Stimulated activated CD4-positive, alpha-beta T cell treated with anti-CD3 and anti-CD28 coated beads, Interleukin-12 subunit alpha, Interleukin-12 subunit beta, amount 100 ng/mL, for 48 hours (primary cell): ENCODE results near the gene B3GNT9.

Source experiments
- DNase-seq, 3 donors: peaks; one replicate each; pipeline ENCODE4 v3.0.0-alpha.2; 2020; ENCODE audit warnings: low read depth in 2 of 3, low spot score in 1 of 3

B3GNT9 gene

GRCh38 chr16:67116388-67117311, 34.1 kb downstream of the B3GNT9 start:
- no peak for DNase-seq

DNA sequence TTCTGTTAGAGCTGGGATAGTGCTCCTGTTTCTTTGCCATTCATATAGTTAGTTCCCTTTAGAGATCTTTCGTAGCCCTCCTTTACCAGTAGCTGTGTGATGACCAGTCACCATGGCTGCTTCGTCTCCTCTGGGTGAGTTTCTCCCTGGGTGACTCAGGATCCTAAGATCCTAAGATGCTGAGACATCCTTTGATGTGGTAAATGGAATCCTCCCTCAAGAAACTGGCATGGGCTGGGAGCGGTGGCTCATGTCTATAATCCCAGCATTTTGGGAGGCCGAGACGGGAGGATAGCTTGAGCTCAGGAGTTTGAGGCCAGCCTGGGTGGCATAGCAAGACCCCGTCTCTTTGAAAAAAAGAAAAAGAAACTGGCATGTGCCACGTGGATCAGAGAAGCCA, 35.2 kb downstream of the B3GNT9 start:
- no peak for DNase-seq

DNA sequence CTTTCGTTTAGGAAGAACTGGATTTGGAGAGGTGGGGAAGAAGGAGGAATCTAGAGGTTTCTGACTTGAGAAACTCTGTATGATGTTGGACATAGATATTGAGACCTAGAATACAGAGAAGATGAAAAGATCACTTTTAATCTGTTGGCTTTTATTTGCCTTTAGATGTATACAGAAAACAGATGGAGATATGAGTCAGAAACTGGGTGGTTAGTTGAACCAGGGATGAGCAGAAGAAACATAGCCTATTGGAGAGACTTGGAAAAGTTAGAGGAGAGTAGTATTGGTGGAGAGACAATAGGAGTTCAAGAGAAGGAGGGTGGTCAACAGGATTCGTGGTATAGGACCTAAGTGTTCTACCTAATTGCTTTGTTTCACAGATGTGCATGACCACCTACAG, 36.0 kb downstream of the B3GNT9 start:
- DNase-seq: no peak

DNA sequence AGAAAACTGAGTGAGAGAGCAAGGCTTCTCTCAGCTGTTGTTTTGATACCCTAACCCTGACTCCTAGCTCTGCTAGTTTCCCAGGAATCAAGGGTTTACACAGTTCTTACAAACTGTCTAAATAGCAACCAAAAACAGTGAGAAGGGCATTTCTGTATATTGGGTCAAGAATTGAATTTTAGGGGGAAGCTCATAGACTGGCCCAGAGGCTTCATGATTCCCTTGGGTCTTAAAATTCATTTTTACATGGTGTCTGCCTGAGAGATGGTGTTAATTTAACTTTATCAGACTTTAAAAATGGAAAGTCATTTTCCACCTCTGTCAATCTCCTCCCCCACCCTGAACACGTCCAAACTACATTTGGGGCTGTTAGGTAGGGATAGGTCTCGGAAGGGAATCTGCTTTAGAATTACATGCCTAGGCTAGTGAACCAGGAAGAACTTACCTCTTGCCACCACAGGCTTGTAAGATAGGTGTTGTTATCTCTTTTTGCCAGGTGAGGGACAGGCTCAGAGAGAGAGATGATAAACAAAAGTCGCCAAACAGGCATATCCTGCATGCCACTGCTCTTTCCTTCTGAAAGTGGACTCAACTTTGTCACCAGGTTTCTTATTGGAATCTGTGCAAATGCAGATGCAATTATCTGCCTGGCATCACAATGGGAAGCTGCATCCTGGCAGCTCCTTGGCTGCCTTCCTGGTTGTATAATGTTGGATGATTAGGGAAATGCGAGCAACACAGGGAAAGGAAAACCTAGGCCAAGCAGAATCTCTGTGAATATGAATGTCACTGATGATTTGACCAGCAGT, 38.0 kb downstream of the B3GNT9 start:
- DNase-seq: no peak

DNA sequence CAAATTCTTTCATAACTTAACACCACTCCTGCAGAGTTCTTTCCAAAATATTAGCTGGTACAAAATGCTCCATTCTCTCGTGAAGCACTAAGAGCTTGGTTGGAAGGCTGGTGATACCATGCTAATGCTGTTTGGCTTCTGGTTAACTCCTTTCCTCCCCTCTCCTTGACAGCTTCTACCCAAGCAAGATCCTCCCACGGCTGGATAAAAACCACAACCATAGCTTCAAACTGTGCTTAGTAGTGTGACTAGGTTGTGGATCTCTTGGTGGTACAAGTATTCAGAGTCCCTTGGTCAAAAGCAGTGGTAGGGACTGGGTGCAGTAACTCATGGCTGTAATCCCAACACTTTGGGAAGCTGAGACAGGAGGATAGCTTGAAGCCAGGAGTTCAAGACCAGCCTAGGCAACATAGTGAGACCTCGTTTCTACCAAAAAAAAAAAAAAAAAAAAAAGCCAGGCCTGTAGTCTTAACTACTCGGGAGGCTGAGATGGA, 38.8 kb downstream of the B3GNT9 start:
- no peak for DNase-seq

DNA sequence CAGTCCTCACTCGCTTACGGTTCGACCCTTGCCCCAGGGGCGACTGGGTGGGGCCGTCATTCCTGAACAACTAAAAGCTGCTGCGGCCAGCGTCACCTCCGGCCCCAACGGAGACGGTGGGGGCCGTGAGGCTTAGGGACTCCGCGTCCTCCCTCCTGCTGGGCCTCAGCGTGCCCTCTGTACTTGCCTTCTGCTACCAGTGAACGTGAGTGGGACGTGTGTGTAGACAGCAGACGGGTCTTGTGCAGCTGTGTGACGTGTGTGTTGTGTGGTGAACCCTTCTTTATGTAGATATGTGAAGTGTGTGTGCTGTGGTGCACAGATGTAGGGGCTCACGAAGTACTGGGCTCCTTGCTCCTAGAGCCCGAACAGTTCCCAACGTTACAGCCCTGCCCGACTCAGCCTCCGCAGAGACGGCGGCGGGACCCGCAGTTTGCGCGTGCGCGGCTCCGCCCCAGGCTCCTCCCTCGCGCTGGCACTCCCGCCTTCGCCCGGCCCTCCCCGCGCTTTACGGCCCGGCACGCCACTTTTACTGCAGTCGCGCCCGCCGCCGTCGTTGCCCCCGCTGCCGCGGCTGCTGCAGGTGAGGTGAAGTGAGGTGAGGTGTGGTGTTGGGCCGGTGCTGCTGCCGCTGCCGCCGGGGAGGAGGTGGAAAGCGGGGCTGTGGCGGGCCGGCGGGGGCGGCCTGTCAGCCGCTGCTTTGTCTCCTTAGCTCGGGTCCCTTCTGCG, 41.2 kb downstream of the B3GNT9 start, which contains the start of gene PHAF1:
PHAF1 (plus strand) TSS at position 535 of the 729 bp plus-strand sequence. CDS start 235 bp downstream, outside the sequence.
- DNase-seq: peak; percentile 92 to 95 (median 94)

DNA sequence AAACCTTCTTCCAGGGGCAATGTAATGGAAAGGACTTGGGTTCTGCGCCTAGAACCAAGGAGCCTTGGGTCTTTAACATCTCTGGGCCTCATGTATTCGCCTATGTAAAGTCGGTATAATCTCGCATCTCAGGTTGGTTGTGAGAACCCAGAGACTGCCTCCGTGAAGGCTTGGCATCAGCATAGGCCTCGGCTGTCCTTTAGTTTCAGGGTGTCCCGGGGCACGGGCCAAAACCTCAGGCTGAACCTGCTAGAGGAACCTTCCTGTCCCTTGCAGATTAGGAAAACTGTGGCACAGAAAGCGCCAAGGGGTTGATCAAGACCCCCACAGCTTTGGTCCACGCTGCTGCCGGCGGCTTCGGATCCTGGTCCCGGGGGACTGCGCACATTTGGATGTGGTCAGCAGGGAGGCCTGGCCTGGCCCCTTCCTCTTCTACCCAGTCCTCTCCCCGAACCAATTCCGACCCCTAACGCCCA, 41.8 kb downstream of the B3GNT9 start:
- DNase-seq: no peak

- DNase-seq: no peak
Measured at GRCh38 chr16:67108489-67108888, 42.3 kb downstream of the B3GNT9 start.

- no peak for DNase-seq
Measured at GRCh38 chr16:67105881-67106280, 44.9 kb downstream of the B3GNT9 start.

DNA sequence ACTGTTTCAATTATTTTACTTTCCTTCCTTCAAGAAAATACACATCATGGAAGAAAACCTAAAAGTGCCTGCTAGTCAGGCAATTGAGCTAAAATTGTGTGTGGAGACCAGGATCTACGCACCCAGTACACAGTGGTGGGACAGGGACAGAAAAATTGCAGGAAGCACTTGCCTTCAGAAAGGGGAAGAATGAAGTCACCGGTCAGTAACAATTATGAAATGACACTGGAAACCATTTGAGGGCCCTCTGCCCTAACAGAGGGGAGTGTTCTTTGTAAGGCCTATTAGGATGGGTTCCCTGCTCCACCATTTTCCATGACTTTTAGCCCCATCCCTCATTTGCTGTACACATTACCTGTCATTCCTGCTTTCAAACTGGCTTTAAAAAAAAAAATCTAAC, 45.6 kb downstream of the B3GNT9 start:
- DNase-seq: no peak

DNA sequence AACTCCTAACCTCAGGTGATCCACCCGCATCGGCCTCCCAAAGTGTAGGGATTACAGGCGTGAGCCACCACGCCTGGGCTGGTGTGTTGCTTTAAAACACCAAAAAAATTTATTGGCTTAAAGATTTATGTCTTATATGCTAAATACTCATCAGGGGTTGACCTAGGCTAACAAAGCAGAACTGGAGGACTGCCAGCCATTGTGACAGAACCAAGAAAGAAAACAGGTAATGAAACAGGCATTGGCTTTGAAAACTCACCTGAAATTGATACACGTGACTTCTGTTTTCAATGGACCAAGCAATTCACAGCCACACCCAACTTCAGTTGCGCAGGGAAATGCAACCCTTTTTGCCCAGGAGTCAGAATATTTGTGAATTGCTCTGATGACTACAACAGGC, 46.0 kb downstream of the B3GNT9 start:
- no peak for DNase-seq

GRCh38 chr16:67104061-67104460, 46.7 kb downstream of the B3GNT9 start:
- no peak for DNase-seq

- peak in 2 of 3 donors; percentile 12 to 14 for DNase-seq
Measured at GRCh38 chr16:67101311-67102082, 49.3 kb downstream of the B3GNT9 start.

- no peak for DNase-seq
Measured at GRCh38 chr16:67100569-67101310, 50.1 kb downstream of the B3GNT9 start.

DNA sequence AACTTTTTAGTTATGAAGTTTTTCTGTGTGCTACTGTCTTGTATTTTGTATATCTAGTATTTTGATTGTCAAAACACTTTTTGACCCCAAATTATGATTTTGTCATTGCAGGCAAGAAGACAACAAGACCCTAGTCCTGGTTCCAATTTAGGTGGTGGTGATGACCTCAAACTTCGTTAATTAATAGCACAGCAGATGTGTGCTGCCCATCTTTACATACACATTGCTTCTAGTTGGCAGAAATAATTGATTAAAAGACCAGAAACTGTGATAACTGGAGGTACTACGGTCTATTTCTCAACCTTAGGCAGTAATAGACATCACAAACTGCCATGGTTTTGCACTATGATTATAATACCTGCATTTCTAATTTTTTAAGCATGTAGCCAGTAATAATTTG, 52.2 kb downstream of the B3GNT9 start:
- no peak for DNase-seq
